Esophagus muscularis mucosa (tissue), 4 donors: ENCODE data around the gene DUSP9. TPM values are rescaled to one million over a fixed set of nuclear protein-coding genes. Genes with fewer than 3 reads are reported as not detected.

Experiments used
- DNase-seq: peaks from one replicate; pipeline ENCODE4 v3.0.0-alpha.2; 2017; ENCODE audit errors: extremely low spot score
- H3K27ac ChIP-seq, 4 donors: fragments of 200-600 bp; sonication (generic); replicated peaks in 1 of 4; 1 replicate in 3 of 4; 2 replicates in 1 of 4; pipeline ENCODE4 v1.5.1; 2016 to 2019; ENCODE audit warnings: mild to moderate bottlenecking in 1 of 4
- H3K27me3 ChIP-seq, 4 donors: fragments of 200-600 bp; sonication (generic); one replicate each; pipeline versions ENCODE4 v1.5.1 to v1.6.0; 2016 to 2019
- H3K36me3 ChIP-seq, 4 donors: fragments of 200-600 bp; sonication (generic); one replicate each; pipeline ENCODE4 v1.5.1; 2016 to 2019
- H3K4me1 ChIP-seq, 4 donors: fragments of 200-600 bp; sonication (generic); one replicate each; pipeline ENCODE4 v1.5.1; 2016 to 2019
- H3K4me3 ChIP-seq, 4 donors: fragments of 200-600 bp; sonication (generic); 1 replicate in 2 of 4; 2 replicates in 2 of 4; pipeline ENCODE4 v1.5.1; 2016 to 2019; ENCODE audit warnings: mild to moderate bottlenecking in 4 of 4, moderate library complexity in 1 of 4
- H3K9me3 ChIP-seq, 4 donors: fragments of 200-600 bp; sonication (generic); 1 replicate in 3 of 4; 2 replicates in 1 of 4; pipeline ENCODE4 v1.5.1; 2016 to 2019
- CTCF ChIP-seq, 3 experiments: fragments of 200-600 bp in 2 of 3; fragments of 450-650 bp in 1 of 3; sonication (generic) in 2 of 3; IDR thresholded peaks; one replicate each; pipeline ENCODE4 v1.5.1; 2017 to 2019; ENCODE audit warnings: antibody characterized with exemption in 3 of 3, mild to moderate bottlenecking in 2 of 3, moderate library complexity in 1 of 3
- EP300 ChIP-seq: sonication (generic); formaldehyde crosslinking; IDR thresholded peaks from one replicate; pipeline ENCODE4 v1.6.1; 2017; ENCODE audit warnings: antibody characterized with exemption
- POLR2A ChIP-seq: fragments of 450-650 bp; IDR thresholded peaks from one replicate; pipeline ENCODE4 v1.6.1; 2017; ENCODE audit warnings: antibody characterized with exemption, moderate library complexity, mild to moderate bottlenecking, low read depth
- POLR2AphosphoS5 ChIP-seq, 2 donors: sonication (generic); formaldehyde crosslinking; IDR thresholded peaks; one replicate each; pipeline ENCODE4 v1.6.1; 2017; ENCODE audit warnings: antibody characterized with exemption in 2 of 2
- WGBS: methylation state at CpG from one replicate; pipeline ENCODE4 v1.1.5; 2018; 5-methylcytosine and 5-hydroxymethylcytosine counted together
- intact Hi-C: fragments of 100-400 bp; cut with DNase I; formaldehyde crosslinking; loops from one replicate; pipeline ENCODE4 v1.15.1; 2023
- total RNA-seq, 4 donors: library from RNA; depleted of rRNA; stranded (reverse); fragments of >200 nt; gene quantifications; one replicate each; pipeline versions ENCODE4 v1.1.0 to v1.2.1, GENCODE V29; 2016

DUSP9 gene
- total RNA-seq, 4 donors from 2014 or later: not detected

GRCh38 chrX:153621949-153622598 is 24.9 kb upstream of the DUSP9 start:
- no peak for DNase-seq
- 88% methylated on average over 27 of the region's 27 CpGs for WGBS

GRCh38 chrX:153622661-153623309 is 24.2 kb upstream of the DUSP9 start:
- intact Hi-C loops: no loop called here
- H3K4me1 ChIP-seq: no peaks in the 10 kb centered on the region
- no peak for DNase-seq
- WGBS: 68% methylated on average over 16 of the region's 17 CpGs
- peaks cover 0 to 25% (median 3%) of the 10 kb centered on the region in 4 donors for H3K27me3 ChIP-seq
- H3K27ac ChIP-seq: no peak overlapping the region
- TF ChIP-seq POLR2A: no peak
- TF ChIP-seq CTCF (IDR thresholded peaks at IDR 0.05): no peak
- TF ChIP-seq POLR2AphosphoS5 (IDR thresholded peaks at IDR 0.05): no peak
- TF ChIP-seq EP300: no peak
- H3K36me3 ChIP-seq: no peaks in the 10 kb centered on the region
- no peak overlapping the region for H3K4me3 ChIP-seq
- no peaks in the 10 kb centered on the region for H3K9me3 ChIP-seq

More at GRCh38 chrX:153621949-153622598, 24.9 kb upstream of the DUSP9 start:
- no peak overlapping the region for H3K27ac ChIP-seq
- H3K27me3 ChIP-seq: peaks cover 0 to 25% (median 3%) of the 10 kb centered on the region in 4 donors
- intact Hi-C loops: no loop called here
- no peaks in the 10 kb centered on the region for H3K36me3 ChIP-seq
- no peaks in the 10 kb centered on the region for H3K4me1 ChIP-seq
- no peak overlapping the region for H3K4me3 ChIP-seq
- no peaks in the 10 kb centered on the region for H3K9me3 ChIP-seq
- TF ChIP-seq CTCF (IDR thresholded peaks at IDR 0.05) (no peak), POLR2AphosphoS5 (IDR thresholded peaks at IDR 0.05) (no peak), POLR2A (no peak), EP300 (no peak)

GRCh38 chrX:153623310-153624029 is 23.5 kb upstream of the DUSP9 start:
- DNase-seq: no peak
- no peaks in the 10 kb centered on the region for H3K9me3 ChIP-seq
- TF ChIP-seq POLR2A (no peak), EP300 (no peak), POLR2AphosphoS5 (IDR thresholded peaks at IDR 0.05) (no peak), CTCF (IDR thresholded peaks at IDR 0.05) (no peak)
- no peak overlapping the region for H3K4me3 ChIP-seq
- intact Hi-C loops: no loop called here
- peaks cover 0 to 25% (median 3%) of the 10 kb centered on the region in 4 donors for H3K27me3 ChIP-seq
- WGBS: 86% methylated on average over 12 of the region's 16 CpGs
- no peaks in the 10 kb centered on the region for H3K36me3 ChIP-seq
- H3K27ac ChIP-seq: no peak overlapping the region
- H3K4me1 ChIP-seq: no peaks in the 10 kb centered on the region

- Histone ChIP-seq H3K4me1 (no peaks in the 10 kb centered on the region), H3K27ac (no peak overlapping the region), H3K27me3 (peaks cover 0 to 25% (median 3%) of the 10 kb centered on the region in 4 donors), H3K9me3 (no peaks in the 10 kb centered on the region), H3K4me3 (no peak overlapping the region), H3K36me3 (no peaks in the 10 kb centered on the region)
- 78% methylated on average over 9 of the region's 15 CpGs for WGBS
- TF ChIP-seq POLR2AphosphoS5 (IDR thresholded peaks at IDR 0.05) (no peak), CTCF (IDR thresholded peaks at IDR 0.05) (no peak), POLR2A (no peak)
- DNase-seq: no peak
- intact Hi-C loops: no loop called here
Measured at GRCh38 chrX:153624196-153625091, 22.6 kb upstream of the DUSP9 start.
